ENCODE measurements around the gene POU5F2. TPM values are rescaled to one million over a fixed set of nuclear protein-coding genes. Genes with fewer than 3 reads are reported as not detected.

Gene POU5F2
- total RNA-seq, 1 donor, result 3.1 TPM

- H3K4me3 ChIP-seq (ENCODE audit: low read depth, low read length), result no peak overlapping the region
- TF ChIP-seq CTCF (IDR thresholded peaks at IDR 0.05; ENCODE audit: insufficient read depth, low read length), result no peak
- no peak for DNase-seq (ENCODE audit: low read depth)
Measured at GRCh38 chr5:93777620-93778019, 36.2 kb upstream of the POU5F2 start.

DNA sequence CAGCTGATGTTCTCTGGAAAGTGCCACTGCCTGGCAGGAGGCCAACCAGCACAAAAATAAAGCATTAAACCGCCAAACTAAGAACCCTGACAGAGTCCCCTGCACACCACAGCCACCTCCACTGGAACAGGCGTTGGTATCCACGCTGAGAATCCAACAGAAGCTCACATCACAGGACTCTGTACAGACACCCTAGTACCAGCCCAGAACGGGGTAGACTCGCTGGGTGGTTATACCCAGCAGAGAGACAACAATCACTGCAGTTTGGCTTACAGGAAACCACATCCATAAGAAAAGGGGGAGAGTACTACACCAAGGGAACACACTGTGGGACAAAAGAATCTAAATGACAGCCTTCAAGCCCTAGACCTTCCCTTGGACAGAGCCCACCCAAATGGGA is 15.0 kb upstream of the POU5F2 start:
- DNase-seq (ENCODE audit: low read depth), result no peak
- H3K4me3 ChIP-seq (ENCODE audit: low read depth, low read length), result no peak overlapping the region
- no peak for TF ChIP-seq CTCF (IDR thresholded peaks at IDR 0.05; ENCODE audit: insufficient read depth, low read length)

- no peak for DNase-seq (ENCODE audit: low read depth)
- no peak for TF ChIP-seq CTCF (IDR thresholded peaks at IDR 0.05; ENCODE audit: insufficient read depth, low read length)
- no peak overlapping the region for H3K4me3 ChIP-seq (ENCODE audit: low read depth, low read length)
Measured at GRCh38 chr5:93755716-93756115, 14.3 kb upstream of the POU5F2 start.

GRCh38 chr5:93748875-93749397 is 7.5 kb upstream of the POU5F2 start:
- DNase-seq (ENCODE audit: low read depth), result no peak
- TF ChIP-seq CTCF (IDR thresholded peaks at IDR 0.05; ENCODE audit: insufficient read depth, low read length), result no peak
- H3K4me3 ChIP-seq (ENCODE audit: low read depth, low read length), result no peak overlapping the region

GRCh38 chr5:93746406-93747056 is 5.1 kb upstream of the POU5F2 start:
- no peak for TF ChIP-seq CTCF (IDR thresholded peaks at IDR 0.05; ENCODE audit: insufficient read depth, low read length)
- H3K4me3 ChIP-seq (ENCODE audit: low read depth, low read length), result no peak overlapping the region
- DNase-seq (ENCODE audit: low read depth), result peak; percentile 35

GRCh38 chr5:93736284-93736683 is 5.1 kb downstream of the POU5F2 start:
- H3K4me3 ChIP-seq (ENCODE audit: low read depth, low read length), result no peak overlapping the region
- peak; percentile 24 for DNase-seq (ENCODE audit: low read depth)
- no peak for TF ChIP-seq CTCF (IDR thresholded peaks at IDR 0.05; ENCODE audit: insufficient read depth, low read length)

GRCh38 chr5:93735378-93735777 is 6.0 kb downstream of the POU5F2 start:
- no peak overlapping the region for H3K4me3 ChIP-seq (ENCODE audit: low read depth, low read length)
- DNase-seq (ENCODE audit: low read depth), result peak; percentile 60
- TF ChIP-seq CTCF (IDR thresholded peaks at IDR 0.05; ENCODE audit: insufficient read depth, low read length), result no peak

Measured in fibroblast of the aortic adventitia (primary cell).